Prostate gland (tissue), 2 donors: Measurements from ENCODE around the gene RIPK1.

ENCODE experiments used
- CTCF ChIP-seq, 4 experiments: fragments of 200-600 bp in 2 of 4; fragments of 450-650 bp in 2 of 4; sonication (generic) in 2 of 4; IDR thresholded peaks; 1 replicate in 3 of 4; 2 replicates in 1 of 4; pipeline ENCODE4 v1.5.1; 2016 to 2019; ENCODE audit warnings: antibody characterized with exemption in 4 of 4, mild to moderate bottlenecking in 2 of 4, moderate library complexity in 2 of 4
- POLR2A ChIP-seq: fragments of 450-650 bp; IDR thresholded peaks from one replicate; pipeline ENCODE4 v1.6.1; 2016; ENCODE audit warnings: antibody characterized with exemption, mild to moderate bottlenecking

DNA sequence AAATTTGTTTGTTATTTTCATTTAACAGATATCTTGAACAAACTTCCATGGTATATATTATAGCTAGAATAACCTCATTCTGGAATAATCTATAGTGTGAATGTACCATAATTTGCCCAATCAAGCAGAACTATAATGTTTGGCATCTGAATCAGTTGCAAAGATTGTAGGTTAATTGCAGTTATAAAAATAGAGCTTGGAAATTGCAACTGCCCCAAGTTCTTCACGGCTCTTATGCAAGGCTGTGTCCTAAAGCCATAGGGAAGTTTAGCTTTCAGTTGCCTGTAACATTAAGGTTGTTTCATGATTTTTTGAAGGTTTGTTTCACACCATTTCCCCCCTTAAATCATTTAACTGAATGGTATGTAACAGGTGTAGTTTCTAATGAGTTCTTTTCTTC, 49.2 kb upstream of the RIPK1 start:
- no peak for TF ChIP-seq CTCF (IDR thresholded peaks at IDR 0.05)
- TF ChIP-seq POLR2A = no peak
